ENCODE data around the gene CSK. TPM values are rescaled to one million over a fixed set of nuclear protein-coding genes. Genes with fewer than 3 reads are reported as not detected.

CSK gene
- total RNA-seq, 1 experiment from 2014 or later: 22.7 TPM

DNA sequence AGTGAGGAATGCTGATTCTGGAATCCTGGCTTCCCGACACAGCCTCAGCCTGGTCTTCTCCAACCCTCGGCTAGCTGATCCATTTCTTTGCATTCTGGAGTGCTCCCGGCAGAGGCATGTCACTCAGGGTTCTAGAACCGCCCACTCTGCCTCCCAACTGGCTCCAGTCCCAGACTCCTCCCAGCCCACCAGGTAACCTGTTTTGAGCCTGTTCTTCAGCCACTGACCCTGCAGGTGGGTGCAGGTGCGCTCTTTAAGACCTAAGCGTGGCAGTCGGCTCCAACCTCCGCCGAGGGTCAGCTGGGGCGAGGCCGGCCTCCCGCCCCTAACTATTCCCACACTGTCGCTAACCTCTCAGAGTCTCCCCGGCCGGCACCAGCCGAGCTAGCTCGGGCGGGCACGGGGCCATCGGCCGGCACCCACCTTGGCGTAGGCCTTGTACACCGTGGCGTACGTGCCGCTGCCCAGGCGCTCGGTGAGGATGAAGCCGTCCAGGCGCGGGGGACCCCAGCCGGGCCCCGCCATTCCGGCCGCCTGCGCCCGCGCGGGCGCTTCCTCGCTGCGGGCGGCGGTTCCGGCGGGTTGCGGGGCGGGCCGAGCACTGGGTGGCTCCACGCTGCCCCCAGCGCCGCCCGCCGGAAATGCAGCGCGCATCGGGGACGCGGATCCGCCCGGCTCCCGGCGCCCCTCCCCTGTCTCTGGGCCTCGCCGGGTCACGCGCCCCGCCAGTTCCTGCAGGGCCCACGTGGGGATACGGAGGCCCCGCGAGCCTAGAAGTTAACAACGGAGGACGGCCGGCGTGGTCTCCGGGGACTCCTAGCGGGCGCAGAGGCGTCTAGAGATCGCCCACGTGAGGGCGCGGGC is 60.9 kb downstream of the CSK start, which contains the start of gene ULK3:
Gene ULK3 (minus strand): TSS at position 576 of the 864 bp plus-strand sequence. CDS start 51 bp downstream, at position 525.
- DNase-seq (ENCODE audit: low spot score): peak; percentile 82

DNA sequence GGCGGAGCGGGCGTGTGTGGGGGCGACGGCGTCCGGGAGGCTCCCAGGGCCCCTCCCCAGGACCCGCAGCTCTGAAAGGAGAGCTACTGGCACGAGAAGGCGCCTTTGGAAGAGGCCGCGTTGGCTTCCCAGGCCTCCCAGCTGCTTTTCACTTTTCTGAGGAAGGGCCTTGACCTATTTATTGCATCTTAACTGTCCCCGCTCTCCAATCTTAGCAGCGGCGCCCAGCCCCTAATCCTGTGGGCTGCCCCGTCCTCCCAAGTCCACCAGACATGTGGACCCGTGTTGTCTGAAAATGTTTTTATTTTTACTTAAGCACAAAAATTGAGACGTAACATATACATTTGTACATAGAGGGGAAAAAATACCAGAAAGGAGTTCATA is 61.6 kb downstream of the CSK start:
- no peak for DNase-seq (ENCODE audit: low spot score)

DNA sequence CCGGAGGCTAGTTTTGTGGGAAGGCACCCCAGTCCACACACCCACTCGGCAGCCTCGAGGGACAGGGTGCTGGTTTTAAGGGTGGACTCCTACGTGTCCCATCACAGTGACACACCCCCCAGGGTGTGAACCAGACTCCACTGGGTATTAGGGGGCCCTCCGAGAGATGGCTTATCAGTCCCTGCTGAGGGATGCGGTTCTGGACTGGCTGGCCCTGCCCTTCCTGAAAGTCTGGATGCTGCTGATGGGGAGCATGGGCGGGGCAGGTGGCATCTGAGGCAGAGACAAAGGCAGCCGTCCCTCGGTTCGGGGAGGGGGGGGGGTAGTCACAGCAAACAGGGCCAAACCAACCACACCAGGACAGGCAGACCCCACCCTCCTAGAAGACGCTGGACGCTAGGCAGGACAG is 62.0 kb downstream of the CSK start:
- DNase-seq (ENCODE audit: low spot score): no peak

DNA sequence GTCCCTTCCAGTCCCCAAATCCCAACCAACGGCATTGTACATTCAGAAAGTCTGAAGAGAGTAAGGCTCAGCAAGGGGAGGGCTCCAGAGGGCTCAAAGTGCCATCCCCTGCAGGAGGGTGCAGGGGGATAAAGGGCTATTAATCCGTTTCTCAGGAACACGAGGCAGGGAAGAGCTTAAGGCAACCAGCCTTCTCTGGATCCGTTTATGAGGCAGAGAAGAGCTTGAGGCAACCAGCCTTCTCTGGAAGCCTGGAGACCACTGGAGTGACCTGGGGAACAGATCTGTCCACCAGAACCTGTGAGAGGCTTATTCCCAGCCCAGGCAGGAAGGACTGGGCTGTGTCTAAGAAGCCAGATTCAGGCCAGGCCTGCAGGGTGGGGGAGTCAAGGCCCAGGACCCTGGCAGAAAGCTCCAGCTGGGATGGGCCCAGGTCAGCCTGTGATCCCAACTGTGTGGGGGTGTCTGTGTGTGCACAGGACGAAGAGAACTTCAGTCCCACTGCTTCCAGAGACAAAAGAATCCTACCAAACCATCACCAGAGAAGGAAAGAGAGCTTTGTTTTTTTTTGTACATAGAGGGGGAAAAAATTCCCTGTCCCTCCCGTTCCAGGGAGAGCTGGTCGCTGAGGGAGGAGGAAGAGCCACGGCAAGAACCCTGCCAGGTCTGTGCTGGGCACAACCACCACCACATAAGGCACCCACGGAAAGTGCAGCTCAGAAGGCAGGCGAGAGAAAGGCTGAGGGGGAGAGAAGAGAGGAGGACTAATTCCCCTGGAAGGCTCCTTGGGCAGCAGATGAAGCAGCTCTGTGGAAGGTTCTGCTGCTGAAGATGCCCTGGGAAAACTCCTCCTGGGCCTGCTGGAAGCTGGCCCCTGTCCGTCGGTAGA is 62.7 kb downstream of the CSK start:
- DNase-seq (ENCODE audit: low spot score): no peak

DNA sequence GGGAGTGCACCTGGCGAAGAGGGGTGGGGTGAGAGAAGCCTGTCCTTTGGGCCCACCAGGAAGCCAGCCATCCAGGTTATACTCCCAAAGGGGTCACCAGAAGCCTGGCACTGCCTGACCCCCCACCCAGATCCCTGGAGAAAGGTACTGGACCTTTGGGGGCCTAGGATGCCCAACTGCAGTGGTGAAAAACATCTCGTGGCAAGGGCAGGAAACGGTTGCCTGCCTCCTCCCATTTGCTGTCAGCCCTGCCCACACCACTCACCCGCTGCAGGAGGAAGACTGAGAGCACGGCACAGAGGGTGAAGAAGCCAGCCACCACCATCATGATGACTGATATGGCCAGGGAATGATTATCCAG is 63.3 kb downstream of the CSK start:
- no peak for DNase-seq (ENCODE audit: low spot score)

DNA sequence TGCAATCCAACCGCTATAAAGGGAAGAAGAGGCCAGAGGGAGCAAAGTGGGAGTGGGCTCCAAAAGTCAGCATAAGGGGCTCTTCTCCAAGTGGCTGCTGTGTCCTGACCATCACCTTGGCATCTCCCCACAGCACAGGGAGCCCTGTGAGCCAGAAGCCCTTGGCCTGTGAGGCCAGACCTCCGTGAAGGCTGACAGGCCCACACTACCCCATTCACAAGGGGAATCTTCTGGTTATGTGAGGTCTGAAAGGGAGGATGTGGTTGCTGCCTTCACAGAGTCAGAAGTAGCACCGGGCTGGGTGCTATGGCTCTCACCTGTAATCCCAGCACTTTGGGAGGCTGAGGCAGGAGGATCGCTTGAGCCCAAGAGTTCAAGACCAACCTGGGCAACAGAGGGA is 63.7 kb downstream of the CSK start:
- DNase-seq (ENCODE audit: low spot score): no peak

DNA sequence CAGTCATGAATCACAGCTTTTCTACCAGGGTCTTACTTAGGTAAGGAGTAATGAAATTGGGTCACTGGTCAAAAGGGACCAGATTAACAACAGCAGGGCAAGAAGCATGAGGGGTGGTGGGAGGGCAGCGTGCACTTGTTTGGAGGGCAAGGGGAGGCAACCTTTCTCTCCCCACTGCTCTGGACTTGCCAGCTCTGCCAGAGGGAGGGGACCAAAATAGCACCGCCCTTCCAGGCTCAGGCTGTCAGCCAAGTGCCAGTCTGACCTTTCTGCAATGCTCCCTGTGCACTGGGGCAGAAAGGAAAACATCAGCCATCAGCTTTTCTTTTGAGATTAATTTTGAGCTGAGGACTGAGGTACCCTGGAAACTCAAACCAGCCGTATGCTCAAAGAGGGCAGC is 65.6 kb downstream of the CSK start:
- no peak for DNase-seq (ENCODE audit: low spot score)

DNA sequence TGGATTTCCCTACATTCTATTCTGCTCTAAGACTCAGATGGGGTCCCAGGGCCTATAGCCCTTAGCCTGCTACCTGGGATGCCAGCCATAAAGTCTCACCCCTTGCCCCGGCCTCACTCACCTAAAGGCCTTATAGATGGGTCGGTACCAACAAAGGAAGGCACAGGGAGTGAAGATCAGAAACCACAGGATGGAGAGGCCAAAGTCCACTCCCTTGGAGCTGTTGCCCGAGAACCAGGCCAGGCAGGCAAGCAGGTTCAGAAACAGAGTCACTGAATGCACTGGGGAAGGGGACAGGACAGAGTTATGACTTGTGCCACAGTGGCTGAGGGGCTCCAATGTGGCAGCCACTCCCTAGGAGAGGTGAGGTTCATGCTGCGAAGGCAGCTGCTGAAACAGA is 68.5 kb downstream of the CSK start:
- DNase-seq (ENCODE audit: low spot score): no peak

DNA sequence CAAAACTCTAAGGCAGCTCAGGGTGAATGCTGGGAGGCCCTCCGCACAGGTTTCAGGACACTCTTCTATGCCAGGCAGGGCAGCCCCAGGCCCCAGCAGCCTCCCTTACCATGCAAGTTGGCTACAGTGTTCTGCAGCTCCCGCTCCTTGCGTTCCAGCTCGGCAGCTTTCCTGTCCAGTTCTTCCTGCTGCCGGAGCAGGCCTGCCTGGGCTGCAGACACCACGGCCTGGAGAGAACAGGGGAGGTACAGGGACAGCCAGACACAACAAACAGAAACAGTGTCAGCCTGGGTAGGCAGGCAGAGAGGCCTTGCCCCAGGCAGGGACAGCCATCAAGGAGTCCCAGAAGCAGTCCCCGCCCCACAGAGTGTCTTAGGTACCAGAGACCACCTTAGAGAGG is 70.1 kb downstream of the CSK start:
- no peak for DNase-seq (ENCODE audit: low spot score)

Other genes with a start within 250 kb of the CSK start
- 1.0 and 2.7 TPM in 2 replicates for gene ARID3B, start 240.9 kb upstream of the CSK start, total RNA-seq (2014; rRNA removed; shearing (Covaris generic))
- gene CLK3, start 166.2 kb upstream of the CSK start, total RNA-seq (2014; rRNA removed; shearing (Covaris generic)): 46.1 and 54.9 TPM in 2 replicates
- gene EDC3, start 86.1 kb upstream of the CSK start, total RNA-seq (2014; rRNA removed; shearing (Covaris generic)): 6.1 and 6.2 TPM in 2 replicates
- 0.33 and 2.3 TPM in 2 replicates for gene CYP1A1, start 56.6 kb upstream of the CSK start, total RNA-seq (2014; rRNA removed; shearing (Covaris generic))
- gene CYP1A2, start 33.2 kb upstream of the CSK start, total RNA-seq (2014; rRNA removed; shearing (Covaris generic)): not detected in 2 replicates
- 0.10 TPM in 1 of 2 replicates, not detected in the other for gene LMAN1L, start 30.8 kb downstream of the CSK start, total RNA-seq (2014; rRNA removed; shearing (Covaris generic))
- not detected in 2 replicates for gene CPLX3, start 44.5 kb downstream of the CSK start, total RNA-seq (2014; rRNA removed; shearing (Covaris generic))
- gene ULK3, start 61.1 kb downstream of the CSK start, total RNA-seq (2014; rRNA removed; shearing (Covaris generic)): 18.2 and 19.7 TPM in 2 replicates
- gene SCAMP2, start 91.3 kb downstream of the CSK start, total RNA-seq (2014; rRNA removed; shearing (Covaris generic)): 14.3 and 21.3 TPM in 2 replicates
- 91.1 and 101 TPM in 2 replicates for gene MPI, start 108.0 kb downstream of the CSK start, total RNA-seq (2014; rRNA removed; shearing (Covaris generic))
- gene FAM219B, start 124.8 kb downstream of the CSK start, total RNA-seq (2014; rRNA removed; shearing (Covaris generic)): 28.4 and 46.5 TPM in 2 replicates
- 160 and 163 TPM in 2 replicates for gene COX5A, start 156.0 kb downstream of the CSK start, total RNA-seq (2014; rRNA removed; shearing (Covaris generic))
- gene RPP25, start 174.7 kb downstream of the CSK start, total RNA-seq (2014; rRNA removed; shearing (Covaris generic)): 0.12 TPM in 1 of 2 replicates, not detected in the other
- gene SCAMP5, start 213.5 kb downstream of the CSK start, total RNA-seq (2014; rRNA removed; shearing (Covaris generic)): 1.9 and 3.6 TPM in 2 replicates
- 5.4 and 11.6 TPM in 2 replicates for gene PPCDC, start 241.5 kb downstream of the CSK start, total RNA-seq (2014; rRNA removed; shearing (Covaris generic))

All from H4 (cell line).